ENCODE results near the gene RNASEL. TPM values are rescaled to one million over a fixed set of nuclear protein-coding genes. Genes with fewer than 3 reads are reported as not detected.

RNASEL gene, protein sequence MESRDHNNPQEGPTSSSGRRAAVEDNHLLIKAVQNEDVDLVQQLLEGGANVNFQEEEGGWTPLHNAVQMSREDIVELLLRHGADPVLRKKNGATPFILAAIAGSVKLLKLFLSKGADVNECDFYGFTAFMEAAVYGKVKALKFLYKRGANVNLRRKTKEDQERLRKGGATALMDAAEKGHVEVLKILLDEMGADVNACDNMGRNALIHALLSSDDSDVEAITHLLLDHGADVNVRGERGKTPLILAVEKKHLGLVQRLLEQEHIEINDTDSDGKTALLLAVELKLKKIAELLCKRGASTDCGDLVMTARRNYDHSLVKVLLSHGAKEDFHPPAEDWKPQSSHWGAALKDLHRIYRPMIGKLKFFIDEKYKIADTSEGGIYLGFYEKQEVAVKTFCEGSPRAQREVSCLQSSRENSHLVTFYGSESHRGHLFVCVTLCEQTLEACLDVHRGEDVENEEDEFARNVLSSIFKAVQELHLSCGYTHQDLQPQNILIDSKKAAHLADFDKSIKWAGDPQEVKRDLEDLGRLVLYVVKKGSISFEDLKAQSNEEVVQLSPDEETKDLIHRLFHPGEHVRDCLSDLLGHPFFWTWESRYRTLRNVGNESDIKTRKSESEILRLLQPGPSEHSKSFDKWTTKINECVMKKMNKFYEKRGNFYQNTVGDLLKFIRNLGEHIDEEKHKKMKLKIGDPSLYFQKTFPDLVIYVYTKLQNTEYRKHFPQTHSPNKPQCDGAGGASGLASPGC
- 10 to 100 TPM; 12.7 to 18.1 (median 16.4) TPM for total RNA-seq
- 1 to 10 TPM; 5.0 to 7.1 (median 5.5) TPM for polyA plus RNA-seq
- long read RNA-seq, donor 1, full-length matches to known transcripts, result 1 of 1 reads
- long read RNA-seq, donor 1, partial matches to known transcripts, result 0 of 1 reads
- long read RNA-seq, donor 1, other reads (novel, unspliced or antisense), result 0 of 1 reads
- long read RNA-seq, donor 2, result 0 reads

GRCh38 chr1:182588500-182589396 lies at the start of gene RNASEL:
Gene RNASEL, minus strand, starts transcription at chr1:182589256. Its CDS starts 2,450 bp downstream, at chr1:182586806.
- intact Hi-C loops (cut with DNase I; ENCODE audit: low total_unique reads), result no loop called here
- WGBS, 5 donors, result 2 to 5% (median 4%) methylated on average over 20 of the region's 20 CpGs

DNA sequence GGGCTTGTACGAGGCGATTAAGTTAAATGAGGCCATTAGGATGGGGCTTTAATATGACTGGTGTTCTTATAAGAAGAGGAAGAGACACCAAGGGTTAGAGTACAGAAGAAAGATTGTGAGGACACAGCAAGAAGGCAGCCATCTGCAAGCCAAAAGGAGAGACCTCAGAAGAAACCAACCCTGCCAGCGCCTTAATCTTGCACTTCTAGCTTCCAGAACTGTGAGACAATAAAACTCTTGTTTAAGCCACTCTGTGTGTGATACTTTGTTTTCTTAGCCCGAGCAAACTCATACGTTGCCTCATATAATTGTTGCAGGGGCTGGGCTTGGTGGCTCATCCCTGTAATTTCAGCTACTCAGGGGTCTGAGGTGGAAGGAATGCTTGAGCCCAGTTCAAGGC lies 48.7 kb upstream of the RNASEL start:
- no peaks in the 10 kb centered on the region for H3K36me3 ChIP-seq
- TF ChIP-seq POLR2AphosphoS5 (IDR thresholded peaks at IDR 0.05) (no peak), CTCF (IDR thresholded peaks at IDR 0.05 in 8 of 11, conservative IDR thresholded peaks at IDR 0.05 in 3 of 11) (no peak), POLR2A (IDR thresholded peaks at IDR 0.05) (no peak)

More at GRCh38 chr1:182588500-182589396, at the start of gene RNASEL:
- peak within 1 kb of the TSS; percentile 92 to 99 (median 96) for H3K27ac ChIP-seq
- peaks cover 16 to 56% (median 45%) of the 10 kb centered on the region in 6 donors for H3K4me1 ChIP-seq
- H3K36me3 ChIP-seq, result peaks cover 0 to 22% (median 0%) of the 10 kb centered on the region in 6 donors
- H3K9me3 ChIP-seq, result no peaks in the 10 kb centered on the region
- peak; percentile 93 for DNase-seq
- peak in 2 of 3 donors; percentile 9 to 13 for TF ChIP-seq POLR2A (IDR thresholded peaks at IDR 0.05)
- peak; percentile 47 to 87 (median 83) for TF ChIP-seq POLR2AphosphoS5 (IDR thresholded peaks at IDR 0.05)
- TF ChIP-seq CTCF (IDR thresholded peaks at IDR 0.05 in 8 of 11, conservative IDR thresholded peaks at IDR 0.05 in 3 of 11), result no peak
- H3K4me3 ChIP-seq, result peak within 1 kb of the TSS; percentile 55 to 87 (median 61)
- no peaks in the 10 kb centered on the region for H3K27me3 ChIP-seq (replicated peaks in 1 of 7)

GRCh38 chr1:182635871-182636270 lies 46.8 kb upstream of the RNASEL start:
- H3K9me3 ChIP-seq, result no peaks in the 10 kb centered on the region
- peaks cover 0 to 32% (median 14%) of the 10 kb centered on the region in 6 donors for H3K4me1 ChIP-seq
- H3K36me3 ChIP-seq, result no peaks in the 10 kb centered on the region
- WGBS, 5 donors, result 77 to 87% (median 80%) methylated on average over 2 of the region's 2 CpGs
- no peak for TF ChIP-seq CTCF (IDR thresholded peaks at IDR 0.05 in 8 of 11, conservative IDR thresholded peaks at IDR 0.05 in 3 of 11)
- no peak for TF ChIP-seq POLR2AphosphoS5 (IDR thresholded peaks at IDR 0.05)
- no peak for TF ChIP-seq POLR2A (IDR thresholded peaks at IDR 0.05)
- no peaks in the 10 kb centered on the region for H3K27me3 ChIP-seq (replicated peaks in 1 of 7)
- H3K4me3 ChIP-seq, result no peak overlapping the region
- intact Hi-C loops (cut with DNase I; ENCODE audit: low total_unique reads), result no loop called here
- no peak for DNase-seq
- no peak overlapping the region for H3K27ac ChIP-seq

More for the DNA sequence above, 48.7 kb upstream of the RNASEL start:
- intact Hi-C loops (cut with DNase I; ENCODE audit: low total_unique reads), result no loop called here
- Histone ChIP-seq H3K4me1 (peaks cover 0 to 15% (median 7%) of the 10 kb centered on the region in 6 donors), H3K9me3 (no peaks in the 10 kb centered on the region), H3K27me3 (replicated peaks in 1 of 7) (no peaks in the 10 kb centered on the region), H3K4me3 (no peak overlapping the region), H3K27ac (no peak overlapping the region)
- WGBS, 5 donors, result 91 to 97% (median 93%) methylated on average over 5 of the region's 5 CpGs
- no peak for DNase-seq
